ENCODE data around the gene CCSER1.

GRCh38 chr4:90695411-90695810, 568.2 kb downstream of the CCSER1 start:
- TF ChIP-seq TAF1 (IDR thresholded peaks at IDR 0.05; ENCODE audit: borderline replicate concordance, low read depth, low read length) (no peak), POLR2AphosphoS5 (IDR thresholded peaks at IDR 0.05; ENCODE audit: low read depth, low read length) (no peak)
